Neuronal stem cell (in vitro differentiated cells): ENCODE measurements around the gene SMAD3.

Source experiments
- DNase-seq: peaks from one replicate; pipeline ENCODE4 v3.0.0-alpha.2; 2013; ENCODE audit warnings: low spot score
- H2AFZ ChIP-seq: one replicate; pipeline ENCODE4 v1.6.1; 2013; ENCODE audit warnings: mild to moderate bottlenecking, low read length, inconsistent platforms
- H2AK5ac ChIP-seq: 2 replicates; pipeline ENCODE4 v1.6.1; 2013; ENCODE audit warnings: low read depth, mild to moderate bottlenecking, inconsistent platforms, low read length, moderate library complexity, mixed read lengths
- H2BK120ac ChIP-seq: 2 replicates; pipeline ENCODE4 v1.6.1; 2013; ENCODE audit warnings: low read depth, mild to moderate bottlenecking, inconsistent platforms, low read length, moderate library complexity, mixed read lengths
- H2BK12ac ChIP-seq: one replicate; pipeline ENCODE4 v1.6.1; 2013; ENCODE audit warnings: low read length, inconsistent platforms
- H2BK15ac ChIP-seq: 2 replicates; pipeline ENCODE4 v1.6.1; 2013; ENCODE audit warnings: mild to moderate bottlenecking, low read length, inconsistent platforms, mixed read lengths
- H2BK5ac ChIP-seq: one replicate; pipeline ENCODE4 v1.6.1; 2013; ENCODE audit warnings: inconsistent platforms, mild to moderate bottlenecking, low read length, moderate library complexity
- H3K14ac ChIP-seq: one replicate; pipeline ENCODE4 v1.6.1; 2013; ENCODE audit warnings: low read length, inconsistent platforms
- H3K18ac ChIP-seq: 2 replicates; pipeline ENCODE4 v1.6.1; 2013; ENCODE audit warnings: low read length, inconsistent platforms
- H3K23ac ChIP-seq: 2 replicates; pipeline ENCODE4 v1.6.1; 2013; ENCODE audit warnings: low read depth, mild to moderate bottlenecking, mixed read lengths, low read length, inconsistent platforms; ENCODE audit not compliant: poor library complexity
- H3K27ac ChIP-seq: replicated peaks from 3 replicates; pipeline ENCODE4 v1.5.1; 2013; ENCODE audit warnings: low read length, inconsistent platforms
- H3K27me3 ChIP-seq, 3 experiments: 2 replicates each; pipeline ENCODE4 v1.6.1; 2013; ENCODE audit warnings: low read length in 3 of 3, mild to moderate bottlenecking in 2 of 3, inconsistent platforms in 1 of 3, low read depth in 1 of 3, mixed read lengths in 1 of 3, moderate library complexity in 1 of 3; ENCODE audit not compliant: control insufficient read depth in 3 of 3, insufficient read depth in 3 of 3
- H3K36me3 ChIP-seq, 2 donors: replicated peaks in 1 of 2; 2 replicates each; pipeline ENCODE4 v1.6.1; 2013; ENCODE audit warnings: low read length in 2 of 2; ENCODE audit not compliant: control insufficient read depth in 2 of 2, insufficient read depth in 2 of 2
- H3K4ac ChIP-seq: 2 replicates; pipeline ENCODE4 v1.6.1; 2013; ENCODE audit warnings: inconsistent platforms, mild to moderate bottlenecking, low read length, moderate library complexity
- H3K4me1 ChIP-seq, 2 donors: 1 replicate in 1 of 2; 2 replicates in 1 of 2; pipeline ENCODE4 v1.6.1; 2013; ENCODE audit warnings: low read length in 2 of 2, low read depth in 1 of 2; ENCODE audit not compliant: control insufficient read depth in 2 of 2, insufficient read depth in 1 of 2
- H3K4me2 ChIP-seq: one replicate; pipeline ENCODE4 v1.6.1; 2013; ENCODE audit warnings: mild to moderate bottlenecking, low read length, inconsistent platforms; ENCODE audit not compliant: insufficient read depth, poor library complexity, severe bottlenecking
- H3K4me3 ChIP-seq, 2 donors: 2 replicates each; pipeline ENCODE4 v1.5.1; 2013; ENCODE audit warnings: low read length in 2 of 2, mild to moderate bottlenecking in 2 of 2, inconsistent platforms in 1 of 2, moderate library complexity in 1 of 2
- H3K79me1 ChIP-seq: one replicate; pipeline ENCODE4 v1.6.1; 2013; ENCODE audit warnings: low read depth, mild to moderate bottlenecking, inconsistent platforms, low read length, moderate library complexity
- H3K9ac ChIP-seq: one replicate; pipeline ENCODE4 v1.6.1; 2013; ENCODE audit warnings: mild to moderate bottlenecking, low read depth, low read length, inconsistent platforms; ENCODE audit not compliant: poor library complexity
- H3K9me3 ChIP-seq, 2 donors: replicated peaks in 1 of 2; 2 replicates each; pipeline versions ENCODE3 to v1.6.1; 2013; ENCODE audit warnings: low read length in 2 of 2, mild to moderate bottlenecking in 2 of 2, inconsistent platforms in 1 of 2, low read depth in 1 of 2, mixed read lengths in 1 of 2, moderate library complexity in 1 of 2; ENCODE audit not compliant: control insufficient read depth in 2 of 2, insufficient read depth in 1 of 2
- H4K8ac ChIP-seq: one replicate; pipeline ENCODE4 v1.6.1; 2013; ENCODE audit warnings: low read depth, mild to moderate bottlenecking, inconsistent platforms, low read length, moderate library complexity
- H4K91ac ChIP-seq: one replicate; pipeline ENCODE4 v1.6.1; 2013; ENCODE audit warnings: low read length, low read depth, mild to moderate bottlenecking, inconsistent platforms; ENCODE audit not compliant: poor library complexity
- WGBS, 2 donors: extraction: QIAGEN DNeasy Blood & Tissue Kit; methylation state at CpG; one replicate each; pipeline ENCODE4 v1.1.7; 2013; ENCODE audit warnings: missing lambda C conversion rate in 2 of 2, mixed read lengths in 1 of 2; ENCODE audit not compliant: insufficient read length in 2 of 2, insufficient replicate concordance in 1 of 2; ENCODE audit errors: extremely low coverage in 2 of 2; 5-methylcytosine and 5-hydroxymethylcytosine counted together

The SMAD3 gene

GRCh38 chr15:67167091-67167490 lies 101.7 kb downstream of the SMAD3 start:
- Histone ChIP-seq H2BK120ac (no peak overlapping the region), H3K9ac (no peak overlapping the region), H3K4me3 (no peak overlapping the region), H3K27me3 (no peaks in the 10 kb centered on the region), H3K4me2 (no peak overlapping the region), H3K36me3 (peaks cover 22 to 68% of the 10 kb centered on the region in 2 donors), H4K91ac (no peak overlapping the region), H4K8ac (no peak overlapping the region), H2AK5ac (no peak overlapping the region), H3K9me3 (no peaks in the 10 kb centered on the region), H3K23ac (peak overlapping the region; percentile 15), H2BK12ac (no peak overlapping the region), H2BK15ac (no peak overlapping the region), H3K4ac (no peak overlapping the region), H3K14ac (no peak overlapping the region), H3K18ac (no peak overlapping the region), H3K79me1 (no peaks in the 10 kb centered on the region), H3K27ac (no peak overlapping the region), H3K4me1 (peaks cover 18 to 20% of the 10 kb centered on the region in 2 donors), H2AFZ (no peak overlapping the region), H2BK5ac (no peak overlapping the region)
- WGBS, 2 donors = no CpG with 5 or more reads among the region's 4 CpGs
- no peak for DNase-seq

GRCh38 chr15:67168694-67169093 lies 103.3 kb downstream of the SMAD3 start:
- no peaks in the 10 kb centered on the region for H3K79me1 ChIP-seq
- no peaks in the 10 kb centered on the region for H3K27me3 ChIP-seq
- no peak overlapping the region for H3K4me3 ChIP-seq
- H2BK15ac ChIP-seq = no peak overlapping the region
- no peak for DNase-seq
- H3K14ac ChIP-seq = no peak overlapping the region
- H4K8ac ChIP-seq = no peak overlapping the region
- no peak overlapping the region for H2BK120ac ChIP-seq
- H3K27ac ChIP-seq = no peak overlapping the region
- H3K9ac ChIP-seq = no peak overlapping the region
- H2BK12ac ChIP-seq = no peak overlapping the region
- no CpG with 5 or more reads among the region's 6 CpGs for WGBS, 2 donors
- H2AFZ ChIP-seq = no peak overlapping the region
- peaks cover 18 to 20% of the 10 kb centered on the region in 2 donors for H3K4me1 ChIP-seq
- no peak overlapping the region for H4K91ac ChIP-seq
- no peaks in the 10 kb centered on the region for H3K9me3 ChIP-seq
- H2BK5ac ChIP-seq = no peak overlapping the region
- no peak overlapping the region for H3K4ac ChIP-seq
- no peak overlapping the region for H3K18ac ChIP-seq
- H3K36me3 ChIP-seq = peaks cover 24 to 83% of the 10 kb centered on the region in 2 donors
- no peak overlapping the region for H2AK5ac ChIP-seq
- H3K23ac ChIP-seq = no peak overlapping the region
- no peak overlapping the region for H3K4me2 ChIP-seq

- Histone ChIP-seq H2AFZ (no peak overlapping the region), H2BK120ac (no peak overlapping the region), H3K4ac (no peak overlapping the region), H4K91ac (no peak overlapping the region), H3K79me1 (peaks cover 2% of the 10 kb centered on the region), H3K23ac (no peak overlapping the region), H2BK12ac (no peak overlapping the region), H3K4me2 (no peak overlapping the region), H3K27ac (no peak overlapping the region), H3K14ac (no peak overlapping the region), H2BK15ac (no peak overlapping the region), H3K18ac (no peak overlapping the region), H3K4me3 (no peak overlapping the region), H3K36me3 (peaks cover 22 to 91% of the 10 kb centered on the region in 2 donors), H3K4me1 (peaks cover 11 to 14% of the 10 kb centered on the region in 2 donors), H4K8ac (no peak overlapping the region), H2AK5ac (no peak overlapping the region), H3K9me3 (no peaks in the 10 kb centered on the region), H2BK5ac (no peak overlapping the region), H3K9ac (no peak overlapping the region), H3K27me3 (no peaks in the 10 kb centered on the region)
- WGBS, 2 donors = no CpG with 5 or more reads among the region's 12 CpGs
- DNase-seq = no peak
Observed at GRCh38 chr15:67170143-67170925, 104.9 kb downstream of the SMAD3 start.

- no peak overlapping the region for H3K4me3 ChIP-seq
- no peak overlapping the region for H3K9ac ChIP-seq
- H3K23ac ChIP-seq = no peak overlapping the region
- peaks cover 2% of the 10 kb centered on the region for H3K79me1 ChIP-seq
- peaks cover 24 to 99% of the 10 kb centered on the region in 2 donors for H3K36me3 ChIP-seq
- H2AK5ac ChIP-seq = no peak overlapping the region
- no peak overlapping the region for H2BK15ac ChIP-seq
- no peak overlapping the region for H3K4ac ChIP-seq
- H4K91ac ChIP-seq = no peak overlapping the region
- peaks cover 4% of the 10 kb centered on the region in 2 donors for H3K4me1 ChIP-seq
- no peak overlapping the region for H3K18ac ChIP-seq
- no peaks in the 10 kb centered on the region for H3K9me3 ChIP-seq
- no peak overlapping the region for H2AFZ ChIP-seq
- no peak overlapping the region for H2BK5ac ChIP-seq
- DNase-seq = no peak
- no peak overlapping the region for H3K4me2 ChIP-seq
- no peak overlapping the region for H2BK120ac ChIP-seq
- H3K14ac ChIP-seq = no peak overlapping the region
- no peak overlapping the region for H3K27ac ChIP-seq
- no CpG with 5 or more reads among the region's 4 CpGs for WGBS, 2 donors
- H4K8ac ChIP-seq = no peak overlapping the region
- H3K27me3 ChIP-seq = no peaks in the 10 kb centered on the region
- H2BK12ac ChIP-seq = no peak overlapping the region
Observed at GRCh38 chr15:67171471-67171870, 106.1 kb downstream of the SMAD3 start.
